ENCODE data around the gene RGSL1.
"Not testable (repeated sequence)": the region's sequence is repeated elsewhere in the genome, so short reads cannot be mapped to it uniquely, and the experiment has no call there.

The RGSL1 gene

GRCh38 chr1:182447124-182447523, 2.8 kb upstream of the RGSL1 start:
- not testable (repeated sequence) for DNase-seq

DNA sequence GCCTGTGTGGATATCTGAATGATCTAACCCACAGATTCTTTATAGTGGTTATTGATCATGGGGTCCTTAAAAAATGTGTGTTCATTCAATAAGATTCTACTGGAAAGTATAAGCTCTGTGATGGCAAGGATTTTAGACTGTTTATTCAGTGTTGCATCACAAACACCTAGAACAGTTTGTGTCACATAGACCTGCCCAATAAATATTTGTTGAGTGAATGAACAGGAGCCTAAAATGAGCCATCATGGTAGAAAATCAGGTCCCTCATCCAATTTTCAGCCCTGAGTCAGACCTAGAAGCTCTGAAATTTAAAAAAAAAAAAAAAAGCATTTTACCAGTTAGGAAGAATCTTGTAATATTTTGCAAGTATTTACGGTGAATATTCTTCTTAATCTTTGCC, 2.3 kb upstream of the RGSL1 start:
- DNase-seq, result no peak

GRCh38 chr1:182453631-182454030, 3.7 kb downstream of the RGSL1 start:
- no peak for DNase-seq

DNA sequence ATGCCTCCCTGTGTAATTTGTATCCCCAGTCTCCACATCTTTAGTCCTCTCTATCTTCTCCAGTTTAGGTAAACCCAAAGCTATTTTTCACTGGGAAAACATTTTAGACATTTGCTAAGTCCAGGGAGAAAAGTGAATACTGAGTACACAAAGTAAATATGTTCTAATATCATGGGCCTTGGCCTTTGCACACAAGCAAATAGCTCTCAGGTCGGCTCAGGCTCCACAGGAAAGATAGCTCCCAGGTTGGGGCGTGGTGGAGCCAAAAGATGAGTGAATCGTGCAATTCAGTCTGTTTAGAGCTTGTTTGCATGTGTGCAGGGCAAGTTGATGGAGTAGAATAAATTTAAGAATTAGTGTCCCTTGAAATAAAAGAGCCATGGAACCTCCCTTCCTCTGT, 7.9 kb downstream of the RGSL1 start:
- DNase-seq, result no peak

DNA sequence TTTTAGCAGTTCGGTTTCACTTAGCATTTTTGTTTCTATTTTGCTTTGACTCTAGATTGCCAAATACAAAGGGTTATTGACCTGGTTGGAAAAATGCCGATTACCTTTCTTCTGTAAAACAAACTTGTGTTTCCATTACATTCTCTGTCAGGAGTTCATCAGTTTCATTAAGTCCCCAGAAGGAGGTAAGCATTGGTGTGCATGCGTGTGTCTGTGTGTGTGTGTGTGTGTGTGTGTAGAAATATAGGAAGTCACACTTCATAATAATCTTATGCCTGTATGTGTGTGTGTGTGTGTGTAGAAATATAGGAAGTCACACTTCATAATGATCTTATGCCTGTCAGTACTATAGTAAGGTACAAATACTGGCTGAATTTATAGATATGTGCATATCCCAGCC, 10.0 kb downstream of the RGSL1 start:
- no peak for DNase-seq

- no peak for DNase-seq
Observed at GRCh38 chr1:182460550-182460951, 10.6 kb downstream of the RGSL1 start.

DNA sequence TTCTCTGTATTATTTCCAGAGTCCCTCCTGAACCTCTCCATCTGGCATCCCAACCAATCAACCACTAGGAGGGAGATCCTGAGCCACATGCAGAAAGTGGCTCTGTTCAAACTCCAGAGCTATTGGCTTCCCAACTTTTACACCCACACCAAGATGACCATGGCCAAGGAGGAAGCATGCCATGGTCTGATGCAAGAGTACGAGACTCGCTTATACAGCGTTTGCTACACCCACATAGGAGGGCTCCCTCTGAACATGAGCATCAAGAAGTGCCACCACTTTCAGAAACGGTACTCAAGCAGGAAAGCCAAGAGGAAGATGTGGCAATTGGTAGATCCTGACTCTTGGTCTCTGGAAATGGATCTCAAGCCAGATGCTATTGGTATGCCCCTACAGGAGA, 23.6 kb downstream of the RGSL1 start:
- DNase-seq, result no peak

DNA sequence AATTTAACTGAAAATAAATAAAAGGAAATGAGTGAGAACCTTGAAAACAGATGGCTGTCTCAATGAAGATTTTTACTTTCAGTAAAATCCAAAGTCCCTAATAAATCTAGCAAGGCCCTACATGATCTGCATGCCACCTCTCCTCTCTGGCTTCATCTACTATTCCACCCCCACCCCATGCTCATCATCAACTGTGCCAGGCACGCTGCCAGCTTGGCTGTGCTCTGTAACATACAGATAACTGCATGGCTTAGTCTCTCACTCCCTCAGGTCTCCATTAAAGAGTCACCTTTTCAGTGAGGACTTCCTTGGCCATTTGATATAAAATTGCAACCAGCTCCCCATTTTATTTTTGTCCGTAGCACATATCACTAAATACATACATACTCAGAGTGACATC, 26.7 kb downstream of the RGSL1 start:
- DNase-seq, result no peak

GRCh38 chr1:182478238-182478637, 28.3 kb downstream of the RGSL1 start:
- DNase-seq, result no peak

DNA sequence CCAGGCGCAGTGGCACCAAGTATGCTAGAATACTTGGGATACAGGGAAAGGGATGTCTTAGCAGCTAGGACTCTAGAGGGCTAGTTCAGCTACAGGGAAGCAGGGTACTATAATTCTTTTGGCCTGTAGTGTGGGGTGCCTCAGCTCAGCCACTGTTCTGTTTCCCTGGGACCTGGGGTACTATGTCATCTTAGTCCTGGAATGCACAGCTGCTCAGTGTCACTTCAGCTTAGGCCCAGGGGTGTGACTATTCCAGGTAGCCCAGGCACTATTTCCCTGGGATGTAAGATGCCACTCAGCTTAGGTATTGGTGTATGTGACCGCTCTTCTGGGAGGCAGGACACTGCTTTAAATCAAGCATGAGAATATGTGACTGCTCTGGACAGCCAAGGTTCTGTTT, 34.1 kb downstream of the RGSL1 start:
- DNase-seq, result no peak

GRCh38 chr1:182484531-182485257, 34.7 kb downstream of the RGSL1 start:
- peak; percentile 11 for DNase-seq

GRCh38 chr1:182485861-182486260, 35.9 kb downstream of the RGSL1 start:
- DNase-seq, result no peak

DNA sequence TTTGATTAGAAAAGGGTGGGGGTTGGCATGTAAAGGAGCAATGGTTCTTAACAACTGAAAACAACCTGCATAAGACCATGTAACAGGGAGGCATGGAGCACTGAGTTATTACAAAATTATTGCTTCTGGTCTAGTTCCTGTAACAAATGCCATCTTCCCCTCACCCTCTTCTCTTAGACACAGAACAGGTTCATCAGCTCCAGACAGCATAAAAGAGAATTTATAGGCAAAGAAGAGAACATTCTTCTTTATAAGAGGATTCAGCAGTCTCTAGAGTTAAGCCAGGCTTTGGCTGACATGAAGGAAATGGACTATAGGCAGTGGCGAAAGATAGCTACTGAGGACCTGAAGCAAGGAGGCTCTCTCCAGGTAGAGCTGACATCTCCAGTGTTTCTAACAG, 38.9 kb downstream of the RGSL1 start:
- no peak for DNase-seq

GRCh38 chr1:182493063-182493462, 43.1 kb downstream of the RGSL1 start:
- DNase-seq, result no peak

GRCh38 chr1:182495002-182495401, 45.1 kb downstream of the RGSL1 start:
- no peak for DNase-seq

- no peak for DNase-seq
Observed at GRCh38 chr1:182495693-182496092, 45.7 kb downstream of the RGSL1 start.

- DNase-seq, result peak; percentile 18
Observed at GRCh38 chr1:182507685-182508084, 57.7 kb downstream of the RGSL1 start.

- DNase-seq, result no peak
Observed at GRCh38 chr1:182515556-182515955, 65.6 kb downstream of the RGSL1 start.

- DNase-seq, result no peak
Observed at GRCh38 chr1:182520736-182521135, 70.8 kb downstream of the RGSL1 start.

- no peak for DNase-seq
Observed at GRCh38 chr1:182525342-182525741, 75.4 kb downstream of the RGSL1 start.

DNA sequence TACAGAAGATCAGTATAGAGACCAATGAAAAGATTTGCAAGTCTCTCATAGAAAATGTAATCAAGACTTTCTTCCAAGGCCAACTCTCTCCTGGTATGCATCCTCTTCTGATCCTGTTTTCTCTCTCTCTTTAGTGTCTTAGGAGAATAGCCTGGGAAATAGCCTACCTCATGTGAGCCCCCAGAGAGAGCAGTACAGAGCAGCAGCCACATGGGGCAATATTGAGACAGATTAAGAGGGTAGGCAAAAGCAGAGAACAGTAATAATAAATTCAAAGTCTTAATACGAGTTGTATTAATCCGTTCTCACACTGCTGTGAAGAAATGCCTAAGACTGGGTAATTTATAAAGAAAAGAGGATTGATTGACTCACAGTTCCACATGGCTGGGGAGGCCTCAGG, 77.7 kb downstream of the RGSL1 start:
- no peak for DNase-seq

GRCh38 chr1:182528206-182528605, 78.3 kb downstream of the RGSL1 start:
- DNase-seq, result not testable (repeated sequence)

GRCh38 chr1:182533896-182534295, 84.0 kb downstream of the RGSL1 start:
- no peak for DNase-seq

- DNase-seq, result no peak
Observed at GRCh38 chr1:182549346-182549745, 99.4 kb downstream of the RGSL1 start.

- no peak for DNase-seq
Observed at GRCh38 chr1:182549811-182550210, 99.9 kb downstream of the RGSL1 start.

Measured in NCI-H1105 treated with DMSO at 0.1 percent for 48 hours (cell line).